RWPE1 (cell line): ENCODE measurements around the gene LLGL2.

ENCODE experiments used
- CTCF ChIA-PET: fragments of 350-600 bp; sonication (Branson Sonifier 250); formaldehyde crosslinking; extraction: SDS; loops from one replicate; lab custom pipeline; 2021; lab: Yijun Ruan, JAX
- POLR2A ChIA-PET: fragments of 400-600 bp; formaldehyde crosslinking; extraction: SDS; loops from one replicate; lab custom pipeline; 2020; ENCODE audit warnings: antibody characterized with exemption; ENCODE audit not compliant: low non-redundant PET; lab: Yijun Ruan, JAX
- DNase-seq: peaks from one replicate; pipeline ENCODE4 v3.0.0; 2012; ENCODE audit warnings: low spot score
- H3K27ac ChIP-seq: fragments of 450-650 bp; 2 replicates; pipeline ENCODE4 v1.5.1; 2017
- CTCF ChIP-seq: fragments of 450-650 bp; conservative IDR thresholded peaks from 2 replicates; pipeline ENCODE4 v1.5.1; 2017; ENCODE audit warnings: low read depth, mild to moderate bottlenecking

The LLGL2 gene

GRCh38 chr17:75535871-75536270, 10.4 kb downstream of the LLGL2 start:
- CTCF ChIA-PET, result interaction anchor here (0.6 to 0.7 kb wide), 2 partner anchors 17 to 32 kb away, joined by 4 read pairs; no protein-coding TSS in a partner anchor
- DNase-seq, result no peak
- no peak overlapping the region for H3K27ac ChIP-seq
- POLR2A ChIA-PET, result interaction anchor here (0.8 kb wide), 1 partner anchor 10 kb away, joined by 3 read pairs; the partner anchor contains the start of gene LLGL2
- no peak for TF ChIP-seq CTCF

GRCh38 chr17:75536366-75536765, 10.9 kb downstream of the LLGL2 start:
- TF ChIP-seq CTCF, result no peak
- CTCF ChIA-PET, result no interaction called here

GRCh38 chr17:75539967-75540729, 14.7 kb downstream of the LLGL2 start:
- TF ChIP-seq CTCF, result no peak
- ChIA-PET CTCF (interaction anchor here (0.8 kb wide), 1 partner anchor 59 kb away, joined by 3 read pairs; no protein-coding TSS in a partner anchor), POLR2A (no interaction called here)
- H3K27ac ChIP-seq, result no peak overlapping the region
- DNase-seq, result no peak

More at GRCh38 chr17:75536366-75536765, 10.9 kb downstream of the LLGL2 start:
- DNase-seq, result no peak
- POLR2A ChIA-PET, result interaction anchor here (0.6 to 0.8 kb wide), 2 partner anchors 11 kb away, joined by 3 to 5 read pairs; partner anchors contain the start of gene LLGL2
- no peak overlapping the region for H3K27ac ChIP-seq

GRCh38 chr17:75540923-75541503, 15.5 kb downstream of the LLGL2 start:
- no peak overlapping the region for H3K27ac ChIP-seq
- no peak for TF ChIP-seq CTCF
- CTCF ChIA-PET, result no interaction called here
- POLR2A ChIA-PET, result no interaction called here
- DNase-seq, result no peak

GRCh38 chr17:75542229-75542628, 16.7 kb downstream of the LLGL2 start:
- POLR2A ChIA-PET, result no interaction called here
- TF ChIP-seq CTCF, result no peak
- no peak for DNase-seq
- no peak overlapping the region for H3K27ac ChIP-seq
- CTCF ChIA-PET, result interaction anchor here (1.2 kb wide), 1 partner anchor 9 kb away, joined by 4 read pairs; no protein-coding TSS in a partner anchor

GRCh38 chr17:75542728-75543336, 17.3 kb downstream of the LLGL2 start:
- POLR2A ChIA-PET, result no interaction called here
- CTCF ChIA-PET, result interaction anchor here (1.2 kb wide), 1 partner anchor 9 kb away, joined by 4 read pairs; no protein-coding TSS in a partner anchor
- DNase-seq, result no peak
- no peak for TF ChIP-seq CTCF
- no peak overlapping the region for H3K27ac ChIP-seq
